GM12878 (cell line): Measurements from ENCODE around the gene PPIL3. TPM values are rescaled to one million over a fixed set of nuclear protein-coding genes. Genes with fewer than 3 reads are reported as not detected.
A peak's percentile ranks its signal among the peaks of the same experiment; 100 is the strongest.

Experiments
- ATAC-seq: fragments of 200-7000 bp; cut with Tn5 transposase; 3 replicates; pipeline ENCODE4 v1.9.1; 2020; ENCODE audit warnings: mild to moderate bottlenecking, moderate library complexity
- Bru-seq: library from RNA; stranded (reverse); fragments of 400-500 nt; gene quantifications from one replicate; lab custom pipeline; 2021; lab: Mats Ljungman, UMichigan
- BruChase-seq, 2 experiments: library from RNA; stranded (reverse); fragments of 400-500 nt; gene quantifications; one replicate each; lab custom pipeline; 2021; lab: Mats Ljungman, UMichigan
- BruUV-seq: library from RNA; stranded (reverse); fragments of 400-500 nt; replicated peaks from 2 replicates; lab custom pipeline; 2021; lab: Mats Ljungman, UMichigan
- CTCF ChIA-PET: fragments of 300-600 bp; sonication (Branson Sonifier 250); formaldehyde crosslinking; extraction: SDS; loops from one replicate; lab custom pipeline; 2021; ENCODE audit warnings: inconsistent platforms; lab: Yijun Ruan, JAX
- POLR2A ChIA-PET: fragments of 350-600 bp; formaldehyde crosslinking; extraction: SDS; loops from one replicate; lab custom pipeline; 2021; ENCODE audit warnings: inconsistent platforms; lab: Charles Lee
- RAD21 ChIA-PET: fragments of 300-600 bp; sonication (Branson Sonifier 250); formaldehyde crosslinking; loops from one replicate; lab custom pipeline; 2023; ENCODE audit warnings: antibody characterized with exemption; ENCODE audit not compliant: unreplicated experiment; lab: Charles Lee
- SMC1A ChIA-PET: fragments of 300-600 bp; sonication (Branson Sonifier 250); formaldehyde crosslinking; loops from one replicate; lab custom pipeline; 2023; ENCODE audit not compliant: unreplicated experiment, uncharacterized antibody; lab: Charles Lee
- DNase-seq: peaks from one replicate; pipeline ENCODE4 v3.0.0-alpha.2; 2011; ENCODE audit warnings: low read depth, low spot score
- FAIRE-seq: peaks from 3 replicates; lab custom pipeline; 2011; peaks lifted over from hg19 to GRCh38; lab: Jason Lieb, UNC
- H2AFZ ChIP-seq: 2 replicates; pipeline ENCODE4 v1.6.0; 2011; ENCODE audit warnings: low read depth, low read length, control low read depth; ENCODE audit not compliant: control insufficient read depth
- H3K27ac ChIP-seq: 2 replicates; pipeline ENCODE4 v1.5.1; 2011; ENCODE audit warnings: control low read depth; ENCODE audit not compliant: control insufficient read depth, insufficient read depth
- H3K27me3 ChIP-seq, 2 experiments: replicated peaks in 1 of 2; 2 replicates each; pipeline versions ENCODE4 v1.6.0 to v1.6.1; 2011; ENCODE audit warnings: low read length in 1 of 2; ENCODE audit not compliant: control insufficient read depth in 2 of 2, insufficient read depth in 2 of 2
- H3K36me3 ChIP-seq, 2 experiments: 2 replicates each; pipeline ENCODE4 v1.5.1; 2011; ENCODE audit warnings: low read length in 1 of 2; ENCODE audit not compliant: control insufficient read depth in 2 of 2, insufficient read depth in 2 of 2
- H3K4me1 ChIP-seq: 2 replicates; pipeline ENCODE4 v1.6.1; 2011; ENCODE audit warnings: mild to moderate bottlenecking, low read length, moderate library complexity, mixed read lengths; ENCODE audit not compliant: control insufficient read depth, insufficient read depth
- H3K4me2 ChIP-seq: 2 replicates; pipeline ENCODE4 v1.6.0; 2011; ENCODE audit warnings: control low read depth; ENCODE audit not compliant: control insufficient read depth, insufficient read depth
- H3K4me3 ChIP-seq: fragments of 200-600 bp; sonication (generic); 2 replicates; pipeline ENCODE4 v1.5.1; 2016
- H3K79me2 ChIP-seq: 2 replicates; pipeline ENCODE4 v1.6.0; 2011; ENCODE audit warnings: low read length; ENCODE audit not compliant: control insufficient read depth, insufficient read depth
- H3K9ac ChIP-seq: 2 replicates; pipeline ENCODE4 v1.8.0; 2011; ENCODE audit warnings: low read length, control low read depth, mixed read lengths; ENCODE audit not compliant: control insufficient read depth, insufficient read depth
- H3K9me3 ChIP-seq: replicated peaks from 3 replicates; pipeline ENCODE4 v1.5.1; 2011; ENCODE audit warnings: mild to moderate bottlenecking, low read length; ENCODE audit not compliant: control insufficient read depth, insufficient read depth
- H4K20me1 ChIP-seq: 2 replicates; pipeline ENCODE4 v1.6.0; 2011; ENCODE audit not compliant: control insufficient read depth, insufficient read depth
- CBFB ChIP-seq: IDR thresholded peaks from 2 replicates; pipeline ENCODE4 v1.6.1; 2016; ENCODE audit warnings: antibody characterized with exemption, low read depth
- CREM ChIP-seq: IDR thresholded peaks from 2 replicates; pipeline ENCODE4 v1.6.1; 2014; ENCODE audit warnings: antibody characterized with exemption, low read depth
- MYB ChIP-seq: fragments of 150-350 bp; IDR thresholded peaks from 2 replicates; pipeline ENCODE4 v1.6.1; 2014; ENCODE audit warnings: mild to moderate bottlenecking, low read depth, low read length, borderline replicate concordance
- RCOR1 ChIP-seq: conservative IDR thresholded peaks from 2 replicates; pipeline ENCODE4 v1.6.1; 2012; ENCODE audit warnings: low read depth, low read length, improper control_type of control experiment
- SREBF2 ChIP-seq: IDR thresholded peaks from 2 replicates; pipeline ENCODE4 v1.6.1; 2012; ENCODE audit warnings: mild to moderate bottlenecking, low read length
- TCF12 ChIP-seq: IDR thresholded peaks from 2 replicates; pipeline ENCODE4 v1.6.1; 2011; ENCODE audit warnings: low read depth, mild to moderate bottlenecking, low read length
- ZNF384 ChIP-seq: IDR thresholded peaks from 2 replicates; pipeline ENCODE4 v1.6.1; 2012; ENCODE audit warnings: low read depth, mild to moderate bottlenecking, low read length, improper control_type of control experiment, borderline replicate concordance
- ZZZ3 ChIP-seq: IDR thresholded peaks from 2 replicates; pipeline ENCODE4 v1.6.1; 2011; ENCODE audit warnings: low read depth; ENCODE audit not compliant: control insufficient read depth, insufficient read length
- WGBS: methylation state at CpG from one replicate; pipeline ENCODE4 v1.1.6; 2016; ENCODE audit warnings: low lambda C conversion rate; ENCODE audit not compliant: insufficient replicate concordance, insufficient coverage; ENCODE audit errors: missing lambda C conversion rate; 5-methylcytosine and 5-hydroxymethylcytosine counted together
- in situ Hi-C: fragments of 300-500 bp; cut with MboI; formaldehyde crosslinking; loops from 9 replicates; pipeline ENCODE4 v1.14.3; 2018; ENCODE audit warnings: mixed read lengths
- intact Hi-C: fragments of 100-400 bp; cut with micrococcal nuclease; formaldehyde crosslinking; loops from one replicate; pipeline ENCODE4 v1.14.2; 2022; ENCODE audit not compliant: unreplicated experiment
- long read RNA-seq, 2 experiments: library from polyadenylated mRNA; unstranded; transcript quantifications; one replicate each; pipeline ENCODE4 v2.0.0, GENCODE V29; 2019 to 2020
- polyA minus RNA-seq, 3 experiments: library from RNA; depleted of rRNA, polyadenylated mRNA; stranded (reverse); fragments of >200 nt; gene quantifications; 2 replicates each; pipeline ENCODE4 v1.2.3, GENCODE V29; 2011
- polyA plus RNA-seq, 11 experiments: library from polyadenylated mRNA; depleted of rRNA in 4 of 11; unstranded in 6 of 11; stranded (reverse) in 5 of 11; fragments of >200 nt; fragmentation: Nextera tagmentation in 4 of 11; fragmentation: Illumina TruSeq in 1 of 11; extraction: Ambion mirVana in 4 of 11; extraction: Trizol in 1 of 11; gene quantifications; 1 replicate in 1 of 11; 2 replicates in 10 of 11; pipeline versions ENCODE4 v1.2.1 to v1.2.3, GENCODE V29; 2011 to 2016; ENCODE audit warnings: inconsistent platforms in 2 of 11, missing spikeins in 2 of 11, low read depth in 1 of 11
- total RNA-seq, 4 experiments: library from RNA; depleted of rRNA in 3 of 4; stranded (reverse); fragments of >200 nt in 3 of 4; fragmentation: Illumina TruSeq in 1 of 4; extraction: Trizol in 1 of 4; gene quantifications; 2 replicates each; pipeline versions ENCODE4 v1.2.1 to v1.2.3, GENCODE V29; 2013 to 2021
- TF ChIP-seq, protein P1 (sequence below): fragments of 450-650 bp; conservative IDR thresholded peaks from 2 replicates; pipeline ENCODE4 v1.6.1; 2017; ENCODE audit warnings: mild to moderate bottlenecking, moderate library complexity
- TF ChIP-seq, protein P2 (sequence below), 3 experiments: IDR thresholded peaks in 2 of 3; conservative IDR thresholded peaks in 1 of 3; 2 replicates each; pipeline ENCODE4 v1.5.1; 2011; ENCODE audit warnings: low read depth in 3 of 3, low read length in 3 of 3, mild to moderate bottlenecking in 3 of 3, control low read depth in 2 of 3, moderate library complexity in 2 of 3, inconsistent platforms in 1 of 3, mixed read lengths in 1 of 3; ENCODE audit not compliant: control insufficient read depth in 2 of 3, insufficient read depth in 1 of 3; ENCODE audit errors: extremely low read depth in 1 of 3

PPIL3 gene
- total RNA-seq (2013; cell fraction: nucleolus; rRNA removed), result 122 and 151 TPM in 2 replicates
- total RNA-seq (2014; rRNA removed), result 44.4 and 52.8 TPM in 2 replicates
- 58.6 and 58.8 TPM in 2 replicates for total RNA-seq (2014; rRNA removed; fragmentation: Illumina TruSeq; extraction: Trizol)
- total RNA-seq (2021), result 31.2 and 33.8 TPM in 2 replicates
- polyA plus RNA-seq (2011; ENCODE audit: low read depth), result 116 TPM
- polyA plus RNA-seq (2011; rRNA removed), result 176 and 314 TPM in 2 replicates
- 73.8 and 89.0 TPM in 2 replicates for polyA plus RNA-seq (2011; cell fraction: cytosol; rRNA removed)
- 68.0 and 80.6 TPM in 2 replicates for polyA plus RNA-seq (2011; cell fraction: nucleus; rRNA removed)
- 70.8 and 76.2 TPM in 2 replicates for polyA plus RNA-seq (2012)
- polyA plus RNA-seq (2014; fragmentation: Illumina TruSeq; extraction: Trizol), result 65.7 and 71.2 TPM in 2 replicates
- polyA plus RNA-seq (2014; fragmentation: Nextera tagmentation; extraction: Ambion mirVana), result 100 to 1,000 TPM in 1 of 2 experiments, 10 to 100 TPM in 1; 71.2 to 103 TPM
- 49.6 and 59.5 TPM in 2 replicates for polyA plus RNA-seq (2014; rRNA removed)
- 10 to 100 TPM; 46.7 to 48.4 TPM for polyA plus RNA-seq (2016; fragmentation: Nextera tagmentation; extraction: Ambion mirVana)
- 39.9 and 73.6 TPM in 2 replicates for polyA minus RNA-seq (2011; rRNA and poly(A)+ RNA removed)
- polyA minus RNA-seq (2011; cell fraction: cytosol; rRNA and poly(A)+ RNA removed), result 16.0 and 26.3 TPM in 2 replicates
- polyA minus RNA-seq (2011; cell fraction: nucleus; rRNA and poly(A)+ RNA removed), result 15.2 and 22.4 TPM in 2 replicates
- percentile 82 among the genes with signal in this experiment for Bru-seq, nascent RNA
- percentile 81 among the genes with signal in this experiment for BruChase-seq, experiment 1, labeled RNA remaining after a 6-hour chase
- percentile 80 among the genes with signal in this experiment for BruChase-seq, experiment 2, labeled RNA remaining after a 2-hour chase
- long read RNA-seq, experiment 1, transcript PPIL3-202 (7 exons, 1,194 nt), result major isoform, 9 of 20 reads
- long read RNA-seq, experiment 1, partial matches to known transcripts, result 0 of 20 reads
- long read RNA-seq, experiment 1, other reads (novel, unspliced or antisense), result 6 of 20 reads
- long read RNA-seq, experiment 2, transcript PPIL3-210 (6 exons, 1,222 nt), result minor isoform, 12 of 137 reads
- long read RNA-seq, experiment 2, transcript PPIL3-201 (7 exons, 1,370 nt), result minor isoform, 12 of 137 reads
- long read RNA-seq, experiment 2, transcript PPIL3-202 (7 exons, 1,194 nt), result major isoform, 68 of 137 reads
- long read RNA-seq, experiment 2, partial matches to known transcripts, result 2 of 137 reads
- long read RNA-seq, experiment 2, other reads (novel, unspliced or antisense), result 39 of 137 reads

- under 1% methylated on average over 50 of the region's 50 CpGs for WGBS
- peak within 1 kb of the TSS; percentile 98 for H2AFZ ChIP-seq
- RAD21 ChIA-PET, result interaction anchor here (0.6 to 2.1 kb wide), 13 partner anchors 12 to 344 kb away, joined by 3 to 18 read pairs (median 3); partner anchors contain the start of gene CASP10
- BruUV-seq, result TSS peak; percentile 69
- SMC1A ChIA-PET, result interaction anchor here (0.7 to 3.3 kb wide), 10 partner anchors 12 to 344 kb away, joined by 3 to 14 read pairs (median 8); partner anchors contain the start of genes CASP10 and CLK1
- peak within 1 kb of the TSS; percentile 85 for H3K27ac ChIP-seq
- FAIRE-seq (peak; percentile 77), ATAC-seq (peak; percentile 92), DNase-seq (peak; percentile 97)
- H3K27me3 ChIP-seq, result no peaks in the 10 kb centered on the region
- H3K4me1 ChIP-seq, result peaks cover 11% of the 10 kb centered on the region
- H3K4me2 ChIP-seq, result peak within 1 kb of the TSS; percentile 89
- POLR2A ChIA-PET, result interaction anchor here (1.0 to 2.1 kb wide), 8 partner anchors 19 to 344 kb away, joined by 3 to 20 read pairs (median 5); partner anchors contain the start of gene CLK1
- H4K20me1 ChIP-seq, result no peaks in the 10 kb centered on the region
- in situ Hi-C loops (no loop called here), intact Hi-C loops (loop anchor here (1.0 to 5.0 kb wide), 5 partner anchors 24 to 343 kb away; partner anchors contain the start of genes CFLAR and CLK1)
- CTCF ChIA-PET, result interaction anchor here (0.7 to 2.7 kb wide), 11 partner anchors 11 to 343 kb away, joined by 3 to 11 read pairs (median 5); partner anchors contain the start of genes CASP10, CLK1, HYCC2 and NDUFB3
- peaks cover 0 to 3% of the 10 kb centered on the region in 2 experiments; a peak in 2 of 4 replicates for H3K36me3 ChIP-seq
- H3K4me3 ChIP-seq, result peak within 1 kb of the TSS; percentile 84
- H3K9ac ChIP-seq, result peak within 1 kb of the TSS; percentile 92
- no peaks in the 10 kb centered on the region for H3K9me3 ChIP-seq
- peaks cover 45% of the 10 kb centered on the region for H3K79me2 ChIP-seq
- TF ChIP-seq, protein P1, sequence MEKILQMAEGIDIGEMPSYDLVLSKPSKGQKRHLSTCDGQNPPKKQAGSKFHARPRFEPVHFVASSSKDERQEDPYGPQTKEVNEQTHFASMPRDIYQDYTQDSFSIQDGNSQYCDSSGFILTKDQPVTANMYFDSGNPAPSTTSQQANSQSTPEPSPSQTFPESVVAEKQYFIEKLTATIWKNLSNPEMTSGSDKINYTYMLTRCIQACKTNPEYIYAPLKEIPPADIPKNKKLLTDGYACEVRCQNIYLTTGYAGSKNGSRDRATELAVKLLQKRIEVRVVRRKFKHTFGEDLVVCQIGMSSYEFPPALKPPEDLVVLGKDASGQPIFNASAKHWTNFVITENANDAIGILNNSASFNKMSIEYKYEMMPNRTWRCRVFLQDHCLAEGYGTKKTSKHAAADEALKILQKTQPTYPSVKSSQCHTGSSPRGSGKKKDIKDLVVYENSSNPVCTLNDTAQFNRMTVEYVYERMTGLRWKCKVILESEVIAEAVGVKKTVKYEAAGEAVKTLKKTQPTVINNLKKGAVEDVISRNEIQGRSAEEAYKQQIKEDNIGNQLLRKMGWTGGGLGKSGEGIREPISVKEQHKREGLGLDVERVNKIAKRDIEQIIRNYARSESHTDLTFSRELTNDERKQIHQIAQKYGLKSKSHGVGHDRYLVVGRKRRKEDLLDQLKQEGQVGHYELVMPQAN, result peak; percentile 99
- TF ChIP-seq ZZZ3 (no peak), RCOR1 (no peak; the same call in 1 of the 2 replicates), CBFB (peak; percentile 48; the same call in 1 of the 2 replicates), ZNF384 (peak; percentile 48; the same call in 1 of the 2 replicates), MYB (peak; percentile 64; the same call in 1 of the 2 replicates), SREBF2 (peak; percentile 65), TCF12 (peak; percentile 75; the same call in 1 of the 2 replicates), CREM (peak; percentile 97)
- TF ChIP-seq, protein P2, sequence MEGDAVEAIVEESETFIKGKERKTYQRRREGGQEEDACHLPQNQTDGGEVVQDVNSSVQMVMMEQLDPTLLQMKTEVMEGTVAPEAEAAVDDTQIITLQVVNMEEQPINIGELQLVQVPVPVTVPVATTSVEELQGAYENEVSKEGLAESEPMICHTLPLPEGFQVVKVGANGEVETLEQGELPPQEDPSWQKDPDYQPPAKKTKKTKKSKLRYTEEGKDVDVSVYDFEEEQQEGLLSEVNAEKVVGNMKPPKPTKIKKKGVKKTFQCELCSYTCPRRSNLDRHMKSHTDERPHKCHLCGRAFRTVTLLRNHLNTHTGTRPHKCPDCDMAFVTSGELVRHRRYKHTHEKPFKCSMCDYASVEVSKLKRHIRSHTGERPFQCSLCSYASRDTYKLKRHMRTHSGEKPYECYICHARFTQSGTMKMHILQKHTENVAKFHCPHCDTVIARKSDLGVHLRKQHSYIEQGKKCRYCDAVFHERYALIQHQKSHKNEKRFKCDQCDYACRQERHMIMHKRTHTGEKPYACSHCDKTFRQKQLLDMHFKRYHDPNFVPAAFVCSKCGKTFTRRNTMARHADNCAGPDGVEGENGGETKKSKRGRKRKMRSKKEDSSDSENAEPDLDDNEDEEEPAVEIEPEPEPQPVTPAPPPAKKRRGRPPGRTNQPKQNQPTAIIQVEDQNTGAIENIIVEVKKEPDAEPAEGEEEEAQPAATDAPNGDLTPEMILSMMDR (IDR thresholded peaks at IDR 0.05 in 2 of 3, conservative IDR thresholded peaks at IDR 0.05 in 1 of 3; ENCODE audit: control insufficient read depth in 2 of 3, extremely low read depth in 1 of 3, insufficient read depth in 1 of 3, low read depth in 3 of 3, low read length in 3 of 3), result no peak
These were observed at the start of gene PPIL3, which contains the start of gene NIF3L1 for GRCh38 chr2:200888704-200889625. Gene PPIL3 (minus strand): TSS chr2:200889077. CDS start chr2:200887615, 1,462 bp downstream. Gene NIF3L1 (plus strand): TSS chr2:200889371. CDS start chr2:200891944, 2,573 bp downstream.
